ENCODE data around the gene ESRRG.

ESRRG gene

GRCh38 chr1:216458812-216459211 is 264.4 kb downstream of the ESRRG start:
- in situ Hi-C loops (cut with MboI; ENCODE audit: low sequenced_read_pairs, unreplicated experiment), result no loop called here
- DNase-seq (ENCODE audit: low spot score), result no peak
- TF ChIP-seq CTCF (IDR thresholded peaks at IDR 0.05; ENCODE audit: borderline replicate concordance, control extremely low read depth, extremely low read depth, insufficient read depth, missing control alignments), result no peak

DNA sequence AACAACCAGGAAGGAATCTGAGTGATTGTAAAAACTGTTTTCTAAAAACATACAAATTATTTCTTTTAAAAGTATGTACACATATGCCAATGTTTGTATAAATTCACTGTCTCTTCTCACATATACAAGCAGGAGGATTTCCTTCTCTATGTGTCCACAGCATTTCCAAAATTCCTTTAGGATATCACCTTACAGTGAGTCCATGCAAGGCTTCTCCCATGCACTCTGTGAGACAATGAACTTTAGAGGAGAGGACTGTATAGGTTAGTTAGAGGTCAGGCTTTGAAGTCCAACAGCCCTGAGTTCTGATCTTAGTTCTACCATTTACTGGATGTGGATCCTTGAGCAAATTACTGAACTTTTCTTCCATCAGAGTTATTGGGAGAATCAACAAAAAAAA is 265.9 kb downstream of the ESRRG start:
- no peak for TF ChIP-seq CTCF (IDR thresholded peaks at IDR 0.05; ENCODE audit: borderline replicate concordance, control extremely low read depth, extremely low read depth, insufficient read depth, missing control alignments)
- DNase-seq (ENCODE audit: low spot score), result no peak
- in situ Hi-C loops (cut with MboI; ENCODE audit: low sequenced_read_pairs, unreplicated experiment), result no loop called here

DNA sequence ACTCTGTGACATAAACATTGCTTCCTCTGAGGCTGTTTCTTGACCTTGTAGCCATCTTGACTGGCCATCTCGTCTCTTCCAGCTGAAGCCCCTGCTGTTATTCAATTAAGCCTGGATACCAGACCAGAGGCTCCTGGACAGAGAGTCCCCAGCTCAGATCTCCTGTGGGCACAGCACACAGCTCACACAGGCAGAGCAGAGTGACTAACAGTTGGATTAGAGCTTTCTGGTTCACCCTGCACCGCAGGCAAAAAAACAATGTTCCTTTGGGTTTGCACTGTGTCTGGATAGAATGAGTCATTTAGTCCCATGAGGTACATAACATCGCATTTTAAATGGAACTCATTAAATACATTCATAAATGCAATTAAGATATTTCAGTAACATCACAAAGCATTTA is 266.5 kb downstream of the ESRRG start:
- no peak for TF ChIP-seq CTCF (IDR thresholded peaks at IDR 0.05; ENCODE audit: borderline replicate concordance, control extremely low read depth, extremely low read depth, insufficient read depth, missing control alignments)
- no peak for DNase-seq (ENCODE audit: low spot score)
- in situ Hi-C loops (cut with MboI; ENCODE audit: low sequenced_read_pairs, unreplicated experiment), result no loop called here

DNA sequence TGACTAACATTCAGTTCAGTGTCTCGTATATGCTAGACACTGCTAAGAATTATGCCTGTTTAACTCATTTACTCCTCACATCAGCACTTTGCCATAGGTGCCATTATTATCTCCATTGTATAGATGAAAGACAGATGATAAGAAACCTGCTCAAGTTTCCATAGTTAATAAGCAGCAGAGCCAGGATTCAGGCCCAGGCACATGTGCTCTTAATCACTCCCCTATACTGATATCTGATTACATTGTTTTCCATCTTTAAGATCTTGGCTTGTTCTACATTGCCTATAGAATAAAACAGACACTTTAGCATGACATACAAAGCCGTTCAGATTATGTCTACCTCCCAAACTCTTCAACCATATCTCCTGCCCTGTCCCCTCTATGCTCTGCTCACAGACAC is 269.5 kb downstream of the ESRRG start:
- no peak for TF ChIP-seq CTCF (IDR thresholded peaks at IDR 0.05; ENCODE audit: borderline replicate concordance, control extremely low read depth, extremely low read depth, insufficient read depth, missing control alignments)
- DNase-seq (ENCODE audit: low spot score), result no peak
- in situ Hi-C loops (cut with MboI; ENCODE audit: low sequenced_read_pairs, unreplicated experiment), result no loop called here

All from GM13976 (cell line).